GM12891 (cell line): ENCODE data around the gene PEX26.
"Not testable (repeated sequence)": the region's sequence is repeated elsewhere in the genome, so short reads cannot be mapped to it uniquely, and the experiment has no call there.

Experiments
- DNase-seq: peaks from one replicate; pipeline ENCODE4 v3.0.0; 2011; ENCODE audit warnings: low spot score; ENCODE audit not compliant: insufficient read length
- FAIRE-seq: peaks from 2 replicates; lab custom pipeline; 2011; peaks lifted over from hg19 to GRCh38; lab: Jason Lieb, UNC
- PAX5 ChIP-seq: IDR thresholded peaks from 2 replicates; pipeline ENCODE4 v1.6.1; 2011; ENCODE audit warnings: low read length, moderate library complexity, mild to moderate bottlenecking; ENCODE audit not compliant: insufficient read depth, severe bottlenecking
- POLR2A ChIP-seq: IDR thresholded peaks from 2 replicates; pipeline ENCODE4 v1.6.1; 2011; ENCODE audit warnings: low read depth, low read length, control low read depth
- POLR2AphosphoS5 ChIP-seq: IDR thresholded peaks from 2 replicates; pipeline ENCODE4 v1.6.1; 2011; ENCODE audit warnings: low read depth, low read length, control low read depth
- POU2F2 ChIP-seq: IDR thresholded peaks from 2 replicates; pipeline ENCODE4 v1.6.1; 2011; ENCODE audit warnings: low read depth, mild to moderate bottlenecking, control low read depth, low read length, moderate library complexity
- SPI1 ChIP-seq: IDR thresholded peaks from 2 replicates; pipeline ENCODE4 v1.6.1; 2011; ENCODE audit warnings: low read depth, low read length, control low read depth
- TAF1 ChIP-seq: IDR thresholded peaks from 2 replicates; pipeline ENCODE4 v1.6.1; 2011; ENCODE audit warnings: low read depth, low read length, control low read depth

The PEX26 gene

GRCh38 chr22:18065256-18065655 lies 12.5 kb upstream of the PEX26 start:
- FAIRE-seq: peak; percentile 48
- TF ChIP-seq POU2F2 (no peak), TAF1 (no peak), PAX5 (no peak), POLR2AphosphoS5 (no peak), POLR2A (no peak), SPI1 (no peak)
- no peak for DNase-seq

GRCh38 chr22:18066181-18066859 lies 11.5 kb upstream of the PEX26 start:
- peak; percentile 88 for FAIRE-seq

DNA sequence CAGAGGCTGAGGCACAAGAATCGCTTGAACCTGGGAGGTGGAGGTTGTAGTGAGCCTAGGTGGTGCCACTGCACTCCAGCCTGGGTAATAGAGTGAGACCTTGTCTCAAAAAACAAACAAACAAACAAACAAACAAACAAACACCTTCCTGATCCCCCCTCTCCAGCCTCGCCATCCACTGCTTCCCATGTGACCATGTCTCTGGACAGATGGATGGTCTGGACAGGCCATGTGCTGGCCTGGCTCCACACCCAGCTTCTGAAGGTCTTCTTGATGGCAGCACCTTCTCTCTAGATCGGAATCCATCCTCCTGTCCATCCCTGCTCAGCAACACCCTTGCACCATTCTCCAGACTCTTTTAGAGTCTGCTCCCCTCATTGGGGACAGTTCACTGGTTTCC lies 10.7 kb upstream of the PEX26 start:
- FAIRE-seq: no peak
- no peak for DNase-seq
- TF ChIP-seq POLR2A (no peak), SPI1 (no peak), POLR2AphosphoS5 (no peak), POU2F2 (no peak), TAF1 (no peak), PAX5 (no peak)

More at GRCh38 chr22:18066181-18066859, 11.5 kb upstream of the PEX26 start:
- DNase-seq: no peak
- TF ChIP-seq POLR2A (no peak), PAX5 (no peak), SPI1 (peak; percentile 71)

DNA sequence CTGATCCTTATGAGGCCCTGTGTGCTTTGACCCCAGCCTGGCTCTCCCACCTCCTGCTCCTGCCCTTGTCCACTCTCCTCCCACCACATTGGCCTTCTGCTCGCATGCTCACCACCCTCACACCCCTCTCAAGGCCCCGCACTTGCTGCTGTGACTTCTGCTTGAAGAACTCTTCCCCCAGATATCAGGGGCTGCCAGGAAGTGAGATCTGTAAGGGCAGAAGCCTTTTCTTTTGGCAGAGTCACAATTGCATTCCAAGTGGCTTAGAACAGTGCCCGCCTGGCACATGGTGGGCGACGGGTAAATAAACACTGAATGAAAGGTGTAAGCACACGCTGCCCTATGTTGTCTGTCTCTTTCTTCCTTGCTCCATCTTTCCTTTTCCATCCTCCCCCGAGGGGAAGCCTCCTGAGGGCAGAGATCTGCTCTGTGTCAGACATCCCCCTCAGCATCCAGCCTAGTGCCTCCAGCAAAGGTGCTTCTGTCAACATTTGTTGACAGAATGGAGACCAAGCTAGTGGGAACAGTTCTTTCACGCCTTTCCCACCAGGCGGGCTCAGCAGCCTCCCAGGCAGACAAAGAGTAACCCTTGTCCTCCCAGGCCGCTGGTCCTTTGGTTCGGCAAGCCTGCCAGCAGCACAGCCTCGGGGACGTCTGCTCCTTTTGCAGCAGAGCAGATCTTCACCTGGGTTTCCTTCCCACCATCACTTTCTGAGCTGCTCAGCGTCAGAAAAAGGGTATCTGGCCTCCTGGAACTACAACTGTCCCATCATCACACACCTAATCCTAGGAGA lies 10.0 kb upstream of the PEX26 start:
- TF ChIP-seq SPI1: no peak
- no peak for TF ChIP-seq TAF1
- TF ChIP-seq POLR2A: no peak
- TF ChIP-seq PAX5: no peak
- TF ChIP-seq POLR2AphosphoS5: no peak
- TF ChIP-seq POU2F2: no peak
- FAIRE-seq (no peak), DNase-seq (no peak)

- TF ChIP-seq POLR2A: no peak
- TF ChIP-seq SPI1: no peak
- TF ChIP-seq PAX5: no peak
- no peak for TF ChIP-seq POLR2AphosphoS5
- no peak for TF ChIP-seq POU2F2
- TF ChIP-seq TAF1: no peak
- DNase-seq (no peak), FAIRE-seq (no peak)
These were observed 9.3 kb upstream of the PEX26 start for GRCh38 chr22:18068381-18068988.

DNA sequence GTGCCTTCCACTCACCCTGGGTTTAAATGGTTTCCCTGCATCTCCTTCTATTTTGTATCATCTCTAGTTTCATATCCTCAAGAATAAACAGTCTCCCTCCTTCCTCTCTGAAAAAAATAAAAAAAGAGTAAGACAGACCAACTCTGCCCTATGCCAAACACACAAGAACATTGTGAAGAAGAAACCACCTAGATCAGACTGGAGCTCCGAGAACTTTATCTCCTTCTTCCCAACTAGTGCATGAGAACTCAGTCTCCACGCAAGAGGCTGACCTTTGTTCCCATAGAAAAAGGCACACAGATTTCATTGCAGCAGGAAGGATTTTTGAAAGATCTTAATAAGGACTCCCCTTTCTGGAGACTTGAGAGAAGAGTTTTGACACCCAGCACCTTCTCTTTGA lies 8.7 kb upstream of the PEX26 start:
- TF ChIP-seq POU2F2 (no peak), POLR2A (no peak), SPI1 (no peak), PAX5 (no peak), POLR2AphosphoS5 (no peak), TAF1 (no peak)
- DNase-seq (no peak), FAIRE-seq (no peak)

GRCh38 chr22:18070041-18070440 lies 7.7 kb upstream of the PEX26 start:
- no peak for FAIRE-seq
- no peak for DNase-seq
- TF ChIP-seq SPI1: no peak
- no peak for TF ChIP-seq PAX5
- no peak for TF ChIP-seq POU2F2
- no peak for TF ChIP-seq POLR2A
- no peak for TF ChIP-seq TAF1
- no peak for TF ChIP-seq POLR2AphosphoS5

DNA sequence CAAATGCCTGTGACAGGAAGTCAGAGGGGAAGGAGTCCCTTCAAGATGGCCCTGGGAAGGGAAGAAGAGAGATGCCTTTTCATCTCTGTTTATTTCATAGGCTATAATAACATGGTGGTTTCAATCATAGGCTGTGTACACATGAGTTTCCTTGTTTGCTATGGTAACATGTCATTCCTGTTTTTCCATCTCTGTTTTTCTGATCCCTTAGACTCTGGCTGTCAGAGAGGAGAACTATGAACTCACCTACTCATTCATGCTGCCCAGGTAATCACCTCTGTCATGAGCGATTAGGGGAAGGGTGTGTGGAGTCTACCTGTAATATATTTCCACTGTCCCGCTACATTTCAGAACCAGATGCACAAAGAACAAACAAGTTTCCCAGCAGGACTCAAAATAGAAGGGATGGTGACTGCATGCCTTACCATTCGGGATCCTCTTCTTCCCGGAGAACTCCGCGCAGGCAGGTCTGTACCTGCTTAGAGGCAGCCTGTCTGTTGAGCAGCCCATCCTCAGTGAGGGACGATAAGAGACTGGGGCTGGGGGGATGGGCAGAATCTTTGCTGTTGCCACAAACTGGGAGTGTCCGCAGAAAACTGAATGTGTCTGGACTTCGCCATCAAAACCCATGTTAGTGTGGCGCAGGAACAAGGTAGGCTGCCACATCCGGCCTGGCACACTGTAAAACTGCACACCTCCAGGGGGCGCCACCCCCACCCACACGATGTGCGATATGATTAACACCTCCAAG lies 7.1 kb upstream of the PEX26 start:
- DNase-seq (no peak), FAIRE-seq (peak; percentile 9)
- TF ChIP-seq SPI1 (no peak), PAX5 (no peak), POLR2AphosphoS5 (no peak), TAF1 (no peak), POU2F2 (no peak), POLR2A (no peak)

- FAIRE-seq: peak; percentile 50
These were observed 6.4 kb upstream of the PEX26 start for GRCh38 chr22:18071307-18071967.

More at GRCh38 chr22:18071307-18071967, 6.4 kb upstream of the PEX26 start:
- DNase-seq: not testable (repeated sequence)
